H1 (cell line): ENCODE data around the gene SLC25A39. TPM values are rescaled to one million over a fixed set of nuclear protein-coding genes. Genes with fewer than 3 reads are reported as not detected.

ENCODE experiments used
- BRCA1 ChIP-seq: IDR thresholded peaks from 2 replicates; pipeline ENCODE4 v1.6.1; 2012; ENCODE audit warnings: low read depth, low read length, improper control_type of control experiment
- RNF2 ChIP-seq: fragments of 200-900, 300-1000 bp; sonication (generic); IDR thresholded peaks from 2 replicates; pipeline ENCODE4 v1.7.1; 2016; ENCODE audit warnings: borderline replicate concordance, low read depth, mild to moderate bottlenecking, antibody characterized with exemption, low read length; ENCODE audit not compliant: poor library complexity, severe bottlenecking; ENCODE audit errors: missing control alignments
- SP4 ChIP-seq: IDR thresholded peaks from 2 replicates; pipeline ENCODE4 v1.6.1; 2012; ENCODE audit warnings: low read length, inconsistent platforms
- polyA plus RNA-seq, 7 experiments: library from polyadenylated mRNA; depleted of rRNA in 3 of 7; stranded (reverse) in 5 of 7; unstranded in 2 of 7; fragments of >200 nt in 5 of 7; fragments of 200-250 nt in 2 of 7; gene quantifications; 1 replicate in 5 of 7; 2 replicates in 1 of 7; 4 replicates in 1 of 7; pipeline versions ENCODE4 v1.2.1 to v1.2.3, GENCODE V29; 2011 to 2013; ENCODE audit warnings: missing spikeins in 2 of 7, mixed read lengths in 2 of 7
- total RNA-seq: library from RNA; stranded (reverse); fragmentation: NEBNext Ultra II Directional; extraction: Animal tissue kit (Norgen Biotek cat#: 25700); gene quantifications from 2 replicates; pipeline ENCODE4 v1.2.1, GENCODE V29; 2021

Gene SLC25A39
- total and polyA plus RNA-seq, 2 of the 8 experiments (the other 6 are each of a cell fraction or from before 2014, with no cell fraction given) = 200 to 291 TPM

- TF ChIP-seq BRCA1 = no peak
- no peak for TF ChIP-seq SP4
- TF ChIP-seq RNF2 = no peak
- TF ChIP-seq, all 59 proteins: peak for 0
These were observed 9.7 kb upstream of the SLC25A39 start (continued) for GRCh38 chr17:44334315-44334714.
